H1 (cell line): Measurements from ENCODE around the gene CEP76. TPM values are rescaled to one million over a fixed set of nuclear protein-coding genes. Genes with fewer than 3 reads are reported as not detected.

Experiments used
- CTCF ChIA-PET: fragments of 300-600 bp; sonication (Branson Sonifier 250); formaldehyde crosslinking; loops from one replicate; lab custom pipeline; 2021; ENCODE audit not compliant: partially characterized antibody; lab: Charles Lee
- POLR2A ChIA-PET: fragments of 300-600 bp; sonication (Branson Sonifier 250); formaldehyde crosslinking; loops from one replicate; lab custom pipeline; 2021; ENCODE audit warnings: inconsistent platforms; ENCODE audit not compliant: partially characterized antibody; lab: Charles Lee
- DNase-seq, 2 experiments: peaks; one replicate each; pipeline versions ENCODE4 v3.0.0 to v3.0.0-alpha.2; 2010 to 2022; ENCODE audit warnings: low spot score in 2 of 2, low read depth in 1 of 2, mixed read lengths in 1 of 2
- FAIRE-seq: peaks from 2 replicates; lab custom pipeline; 2011; peaks lifted over from hg19 to GRCh38; lab: Jason Lieb, UNC
- H2AFZ ChIP-seq: 2 replicates; pipeline ENCODE4 v1.8.1; 2012; ENCODE audit warnings: low read length, inconsistent platforms
- H2AK5ac ChIP-seq: 2 replicates; pipeline ENCODE4 v1.6.1; 2013; ENCODE audit warnings: low read depth, low read length
- H2BK120ac ChIP-seq: replicated peaks from 2 replicates; pipeline ENCODE3; 2013; ENCODE audit warnings: low read depth, low read length, inconsistent platforms
- H2BK12ac ChIP-seq: 2 replicates; pipeline ENCODE4 v1.6.1; 2013; ENCODE audit warnings: low read depth, low read length
- H2BK15ac ChIP-seq: 2 replicates; pipeline ENCODE4 v1.6.1; 2013; ENCODE audit warnings: low read length
- H2BK20ac ChIP-seq: 2 replicates; pipeline ENCODE4 v1.6.1; 2013; ENCODE audit warnings: low read length
- H2BK5ac ChIP-seq: 2 replicates; pipeline ENCODE4 v1.6.1; 2013; ENCODE audit warnings: low read depth, low read length
- H3K14ac ChIP-seq: 2 replicates; pipeline ENCODE4 v1.6.1; 2013; ENCODE audit warnings: inconsistent platforms; ENCODE audit not compliant: insufficient read length
- H3K18ac ChIP-seq: 2 replicates; pipeline ENCODE4 v1.6.1; 2013; ENCODE audit warnings: low read length; ENCODE audit errors: extremely low read depth
- H3K23ac ChIP-seq: 2 replicates; pipeline ENCODE4 v1.6.1; 2013; ENCODE audit warnings: inconsistent platforms; ENCODE audit not compliant: insufficient read length
- H3K23me2 ChIP-seq: 2 replicates; pipeline ENCODE4 v1.6.1; 2013; ENCODE audit warnings: low read depth, low read length
- H3K27ac ChIP-seq: 2 replicates; pipeline ENCODE4 v1.6.1; 2011; ENCODE audit warnings: low read depth, low read length, inconsistent platforms
- H3K27me3 ChIP-seq, 4 experiments: replicated peaks in 1 of 4; 1 replicate in 1 of 4; 2 replicates in 3 of 4; pipeline versions ENCODE4 v1.6.1 to v1.8.1; 2011 to 2013; ENCODE audit warnings: low read length in 3 of 4, mild to moderate bottlenecking in 3 of 4, inconsistent platforms in 2 of 4, mixed read lengths in 2 of 4, moderate library complexity in 1 of 4; ENCODE audit not compliant: control insufficient read depth in 3 of 4, insufficient read depth in 3 of 4; ENCODE audit errors: extremely low read depth in 1 of 4
- H3K36me3 ChIP-seq, 4 experiments: 2 replicates each; pipeline versions ENCODE4 v1.6.1 to v1.8.1; 2011 to 2013; ENCODE audit warnings: mild to moderate bottlenecking in 4 of 4, low read length in 3 of 4, moderate library complexity in 2 of 4, control low read depth in 1 of 4, inconsistent platforms in 1 of 4; ENCODE audit not compliant: insufficient read depth in 4 of 4, control insufficient read depth in 2 of 4
- H3K4ac ChIP-seq: replicated peaks from 2 replicates; pipeline ENCODE3; 2013; ENCODE audit warnings: low read length, low read depth, mixed read lengths, inconsistent platforms; ENCODE audit not compliant: insufficient read length
- H3K4me1 ChIP-seq, 4 experiments: replicated peaks in 1 of 4; 1 replicate in 1 of 4; 2 replicates in 3 of 4; pipeline versions ENCODE4 v1.6.1 to v1.8.1; 2011 to 2013; ENCODE audit warnings: low read length in 3 of 4, inconsistent platforms in 2 of 4, mixed read lengths in 1 of 4; ENCODE audit not compliant: insufficient read depth in 4 of 4, control insufficient read depth in 3 of 4
- H3K4me2 ChIP-seq, 2 experiments: 2 replicates each; pipeline versions ENCODE4 v1.6.1 to v1.8.1; 2011 to 2013; ENCODE audit warnings: low read depth in 2 of 2, low read length in 2 of 2, control low read depth in 1 of 2, inconsistent platforms in 1 of 2, mild to moderate bottlenecking in 1 of 2; ENCODE audit not compliant: insufficient read depth in 1 of 2
- H3K4me3 ChIP-seq, 4 experiments: fragments of 200-600, 300-600 bp in 1 of 4; sonication (generic), shearing (Covaris generic), sonication (Bioruptor Twin) in 1 of 4; 2 replicates each; pipeline versions ENCODE4 v1.5.1 to v1.8.1; 2011 to 2016; ENCODE audit warnings: low read length in 4 of 4, low read depth in 3 of 4, control low read depth in 2 of 4, inconsistent platforms in 2 of 4, mild to moderate bottlenecking in 2 of 4, mixed read lengths in 1 of 4, moderate library complexity in 1 of 4; ENCODE audit not compliant: insufficient read depth in 2 of 4; ENCODE audit errors: extremely low read depth in 1 of 4
- H3K56ac ChIP-seq: replicated peaks from 2 replicates; pipeline ENCODE3; 2013; ENCODE audit warnings: low read depth, mild to moderate bottlenecking, mixed read lengths, low read length, inconsistent platforms; ENCODE audit not compliant: insufficient read length
- H3K79me1 ChIP-seq: 2 replicates; pipeline ENCODE4 v1.6.1; 2013; ENCODE audit warnings: low read depth, low read length, control low read depth
- H3K79me2 ChIP-seq, 2 experiments: 2 replicates each; pipeline versions ENCODE4 v1.6.1 to v1.8.1; 2012 to 2013; ENCODE audit warnings: low read length in 2 of 2, mild to moderate bottlenecking in 2 of 2, inconsistent platforms in 1 of 2; ENCODE audit not compliant: insufficient read depth in 2 of 2, control insufficient read depth in 1 of 2
- H3K9ac ChIP-seq, 4 experiments: replicated peaks in 1 of 4; 1 replicate in 1 of 4; 2 replicates in 3 of 4; pipeline versions ENCODE4 v1.6.1 to v1.8.1; 2011 to 2013; ENCODE audit warnings: low read depth in 3 of 4, low read length in 3 of 4, control low read depth in 2 of 4, mild to moderate bottlenecking in 2 of 4, moderate library complexity in 2 of 4, inconsistent platforms in 1 of 4; ENCODE audit errors: extremely low read depth in 1 of 4
- H3K9me3 ChIP-seq, 2 experiments: 2 replicates each; pipeline versions ENCODE4 v1.6.1 to v1.8.1; 2012 to 2013; ENCODE audit warnings: mild to moderate bottlenecking in 2 of 2, moderate library complexity in 2 of 2, control low read depth in 1 of 2, inconsistent platforms in 1 of 2, low read depth in 1 of 2, low read length in 1 of 2, mixed read lengths in 1 of 2; ENCODE audit not compliant: insufficient read depth in 2 of 2
- H4K20me1 ChIP-seq, 2 experiments: replicated peaks in 1 of 2; 2 replicates each; pipeline versions ENCODE3 to v1.8.1; 2011 to 2013; ENCODE audit warnings: inconsistent platforms in 2 of 2, low read length in 2 of 2, mild to moderate bottlenecking in 1 of 2; ENCODE audit not compliant: insufficient read depth in 2 of 2, control insufficient read depth in 1 of 2
- H4K5ac ChIP-seq: 2 replicates; pipeline ENCODE4 v1.6.1; 2013; ENCODE audit warnings: low read length, low read depth, mixed read lengths, inconsistent platforms; ENCODE audit not compliant: insufficient read length
- H4K8ac ChIP-seq: 2 replicates; pipeline ENCODE4 v1.8.0; 2013; ENCODE audit warnings: mild to moderate bottlenecking, moderate library complexity, low read length, inconsistent platforms; ENCODE audit not compliant: insufficient read depth; ENCODE audit errors: extremely low read depth
- H4K91ac ChIP-seq: replicated peaks from 2 replicates; pipeline ENCODE3; 2013; ENCODE audit warnings: low read length, mixed read lengths, inconsistent platforms; ENCODE audit not compliant: insufficient read length
- BACH1 ChIP-seq: IDR thresholded peaks from 2 replicates; pipeline ENCODE4 v1.6.1; 2012; ENCODE audit warnings: low read length, improper control_type of control experiment
- EGR1 ChIP-seq: IDR thresholded peaks from 2 replicates; pipeline ENCODE4 v1.6.1; 2011; ENCODE audit warnings: low read depth, low read length, borderline replicate concordance
- FOSL1 ChIP-seq: IDR thresholded peaks from 2 replicates; pipeline ENCODE4 v1.6.1; 2011; ENCODE audit warnings: mild to moderate bottlenecking, low read depth, low read length, moderate library complexity; ENCODE audit not compliant: insufficient read depth
- KDM5A ChIP-seq: fragments of 200-600 bp; IDR thresholded peaks from 2 replicates; pipeline ENCODE4 v1.7.1; 2012; ENCODE audit warnings: mild to moderate bottlenecking, low read length, inconsistent platforms, mixed read lengths
- SIX5 ChIP-seq: IDR thresholded peaks from 2 replicates; pipeline ENCODE4 v1.6.1; 2011; ENCODE audit warnings: mild to moderate bottlenecking, low read depth, low read length
- SP4 ChIP-seq: IDR thresholded peaks from 2 replicates; pipeline ENCODE4 v1.6.1; 2012; ENCODE audit warnings: low read length, inconsistent platforms
- TEAD4 ChIP-seq: IDR thresholded peaks from 2 replicates; pipeline ENCODE4 v1.6.1; 2012; ENCODE audit warnings: low read depth, low read length, inconsistent platforms, mixed read lengths
- WGBS, 2 experiments: shearing (Covaris generic) in 1 of 2; methylation state at CpG; one replicate each; pipeline versions ENCODE4 v1.1.6 to v1.1.7; 2013 to 2015; ENCODE audit warnings: low lambda C conversion rate in 2 of 2, mixed read lengths in 2 of 2, inconsistent platforms in 1 of 2, low coverage in 1 of 2, missing lambda C conversion rate in 1 of 2; ENCODE audit not compliant: insufficient replicate concordance in 2 of 2, insufficient coverage in 1 of 2, insufficient read length in 1 of 2; ENCODE audit errors: extremely low coverage in 1 of 2, missing lambda C conversion rate in 1 of 2; 5-methylcytosine and 5-hydroxymethylcytosine counted together
- polyA plus RNA-seq, 7 experiments: library from polyadenylated mRNA; depleted of rRNA in 3 of 7; stranded (reverse) in 5 of 7; unstranded in 2 of 7; fragments of >200 nt in 5 of 7; fragments of 200-250 nt in 2 of 7; gene quantifications; 1 replicate in 5 of 7; 2 replicates in 1 of 7; 4 replicates in 1 of 7; pipeline versions ENCODE4 v1.2.1 to v1.2.3, GENCODE V29; 2011 to 2013; ENCODE audit warnings: missing spikeins in 2 of 7, mixed read lengths in 2 of 7
- total RNA-seq: library from RNA; stranded (reverse); fragmentation: NEBNext Ultra II Directional; extraction: Animal tissue kit (Norgen Biotek cat#: 25700); gene quantifications from 2 replicates; pipeline ENCODE4 v1.2.1, GENCODE V29; 2021
- TF ChIP-seq, protein P1 (sequence below): IDR thresholded peaks from 2 replicates; pipeline ENCODE4 v1.6.1; 2011; ENCODE audit warnings: low read depth, mild to moderate bottlenecking, low read length; ENCODE audit not compliant: insufficient read depth
- TF ChIP-seq, protein P2 (sequence below), 3 experiments: IDR thresholded peaks; 1 replicate in 2 of 3; 2 replicates in 1 of 3; pipeline versions ENCODE4 v1.5.1 to v1.6.1; 2011; ENCODE audit warnings: low read length in 3 of 3, mild to moderate bottlenecking in 3 of 3, inconsistent platforms in 2 of 3, low read depth in 1 of 3, moderate library complexity in 1 of 3; ENCODE audit not compliant: insufficient read depth in 1 of 3; ENCODE audit errors: control extremely low read depth in 1 of 3
- TF ChIP-seq, protein P3 (sequence below): IDR thresholded peaks from 2 replicates; pipeline ENCODE4 v1.6.1; 2012; ENCODE audit warnings: low read length, inconsistent platforms

The CEP76 gene
- total and polyA plus RNA-seq, 2 of the 8 experiments (the other 6 are each of a cell fraction or from before 2014, with no cell fraction given) = 9.0 to 18.1 TPM

DNA sequence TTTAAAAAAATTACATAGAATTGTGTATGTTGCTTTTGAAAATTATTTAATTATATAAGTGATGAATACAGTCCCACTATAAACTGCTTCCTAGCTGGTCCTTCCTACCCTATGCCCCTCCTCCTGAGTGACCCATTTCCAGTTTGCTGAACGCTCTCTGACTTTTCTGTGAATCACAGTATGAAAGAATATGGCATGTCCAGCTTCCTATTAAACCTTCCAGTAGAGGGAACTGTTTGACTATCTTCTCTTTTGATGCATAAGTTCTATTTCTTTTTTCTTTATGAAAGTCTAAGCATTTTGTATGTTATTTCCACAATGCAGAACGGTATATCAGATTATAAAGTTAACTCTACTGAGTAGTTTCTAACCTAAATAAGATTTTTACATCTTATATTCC is 41.6 kb upstream of the CEP76 start:
- Histone ChIP-seq H2AK5ac (no peak overlapping the region), H3K79me1 (no peaks in the 10 kb centered on the region), H3K4me2 (no peak overlapping the region), H2BK15ac (no peak overlapping the region), H3K27me3 (no peaks in the 10 kb centered on the region), H3K36me3 (no peaks in the 10 kb centered on the region), H3K9ac (no peak overlapping the region), H3K79me2 (no peaks in the 10 kb centered on the region), H3K14ac (no peak overlapping the region), H4K20me1 (no peaks in the 10 kb centered on the region), H2BK5ac (no peak overlapping the region), H3K23me2 (no peaks in the 10 kb centered on the region), H3K4ac (no peak overlapping the region), H4K5ac (no peak overlapping the region), H3K4me1 (no peaks in the 10 kb centered on the region; a peak in 1 of 7 replicates), H3K9me3 (no peaks in the 10 kb centered on the region), H2AFZ (no peak overlapping the region), H3K27ac (no peak overlapping the region), H2BK12ac (no peak overlapping the region), H3K4me3 (no peak overlapping the region), H2BK120ac (no peak overlapping the region), H2BK20ac (no peak overlapping the region), H3K56ac (no peak overlapping the region), H4K91ac (no peak overlapping the region), H4K8ac (no peak overlapping the region), H3K18ac (no peak overlapping the region), H3K23ac (no peak overlapping the region)
- DNase-seq (no peak), FAIRE-seq (no peak)
- CTCF ChIA-PET = interaction anchor here (0.6 to 2.7 kb wide), 10 partner anchors 9 to 190 kb away, joined by 3 to 14 read pairs (median 4); no protein-coding TSS in a partner anchor
- WGBS, 2 experiments = 0% methylated on average over 2 of the region's 2 CpGs; no CpG with 5 or more reads in 1 of the 2 experiments
- POLR2A ChIA-PET = interaction anchor here (1.3 kb wide), 1 partner anchor 40 kb away, joined by 3 read pairs; no protein-coding TSS in a partner anchor
- TF ChIP-seq TEAD4 (no peak), SIX5 (no peak), FOSL1 (no peak), KDM5A (no peak), BACH1 (no peak), SP4 (no peak), EGR1 (no peak)
- TF ChIP-seq, protein P1, sequence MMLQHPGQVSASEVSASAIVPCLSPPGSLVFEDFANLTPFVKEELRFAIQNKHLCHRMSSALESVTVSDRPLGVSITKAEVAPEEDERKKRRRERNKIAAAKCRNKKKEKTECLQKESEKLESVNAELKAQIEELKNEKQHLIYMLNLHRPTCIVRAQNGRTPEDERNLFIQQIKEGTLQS = no peak
- TF ChIP-seq, protein P2, sequence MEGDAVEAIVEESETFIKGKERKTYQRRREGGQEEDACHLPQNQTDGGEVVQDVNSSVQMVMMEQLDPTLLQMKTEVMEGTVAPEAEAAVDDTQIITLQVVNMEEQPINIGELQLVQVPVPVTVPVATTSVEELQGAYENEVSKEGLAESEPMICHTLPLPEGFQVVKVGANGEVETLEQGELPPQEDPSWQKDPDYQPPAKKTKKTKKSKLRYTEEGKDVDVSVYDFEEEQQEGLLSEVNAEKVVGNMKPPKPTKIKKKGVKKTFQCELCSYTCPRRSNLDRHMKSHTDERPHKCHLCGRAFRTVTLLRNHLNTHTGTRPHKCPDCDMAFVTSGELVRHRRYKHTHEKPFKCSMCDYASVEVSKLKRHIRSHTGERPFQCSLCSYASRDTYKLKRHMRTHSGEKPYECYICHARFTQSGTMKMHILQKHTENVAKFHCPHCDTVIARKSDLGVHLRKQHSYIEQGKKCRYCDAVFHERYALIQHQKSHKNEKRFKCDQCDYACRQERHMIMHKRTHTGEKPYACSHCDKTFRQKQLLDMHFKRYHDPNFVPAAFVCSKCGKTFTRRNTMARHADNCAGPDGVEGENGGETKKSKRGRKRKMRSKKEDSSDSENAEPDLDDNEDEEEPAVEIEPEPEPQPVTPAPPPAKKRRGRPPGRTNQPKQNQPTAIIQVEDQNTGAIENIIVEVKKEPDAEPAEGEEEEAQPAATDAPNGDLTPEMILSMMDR (IDR thresholded peaks at IDR 0.05; ENCODE audit: control extremely low read depth in 1 of 3, insufficient read depth in 1 of 3, low read depth in 1 of 3, low read length in 3 of 3) = peak in 1 of 3 experiments; percentile 20; a peak in 2 of 4 replicates
- TF ChIP-seq, protein P3, sequence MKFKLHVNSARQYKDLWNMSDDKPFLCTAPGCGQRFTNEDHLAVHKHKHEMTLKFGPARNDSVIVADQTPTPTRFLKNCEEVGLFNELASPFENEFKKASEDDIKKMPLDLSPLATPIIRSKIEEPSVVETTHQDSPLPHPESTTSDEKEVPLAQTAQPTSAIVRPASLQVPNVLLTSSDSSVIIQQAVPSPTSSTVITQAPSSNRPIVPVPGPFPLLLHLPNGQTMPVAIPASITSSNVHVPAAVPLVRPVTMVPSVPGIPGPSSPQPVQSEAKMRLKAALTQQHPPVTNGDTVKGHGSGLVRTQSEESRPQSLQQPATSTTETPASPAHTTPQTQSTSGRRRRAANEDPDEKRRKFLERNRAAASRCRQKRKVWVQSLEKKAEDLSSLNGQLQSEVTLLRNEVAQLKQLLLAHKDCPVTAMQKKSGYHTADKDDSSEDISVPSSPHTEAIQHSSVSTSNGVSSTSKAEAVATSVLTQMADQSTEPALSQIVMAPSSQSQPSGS = no peak
